Central memory CD8-positive, alpha-beta T cell (primary cell): ENCODE measurements around the gene DCTD.

Experiments
- ATAC-seq: fragments of 150-1000 bp; cut with Tn5 transposase; replicated peaks from 2 replicates; pipeline ENCODE4 v1.10.0; 2022; ENCODE audit warnings: mild to moderate bottlenecking, moderate FRiP score, moderate number of reproducible peaks; ENCODE audit not compliant: poor library complexity, severe bottlenecking; ENCODE audit errors: extremely low read depth
- DNase-seq, 2 donors: peaks; one replicate each; pipeline ENCODE4 v3.0.0; 2021; ENCODE audit warnings: low spot score in 2 of 2
- H3K27ac Mint-ChIP-seq: one replicate; pipeline ENCODE4 v1.8.0; 2022; ENCODE audit warnings: low read depth, mild to moderate bottlenecking, moderate library complexity, mixed read lengths
- H3K27me3 Mint-ChIP-seq: one replicate; pipeline ENCODE4 v1.8.0; 2022; ENCODE audit warnings: mixed read lengths
- H3K36me3 Mint-ChIP-seq: one replicate; pipeline ENCODE4 v1.8.0; 2022; ENCODE audit warnings: mild to moderate bottlenecking, moderate library complexity, mixed read lengths; ENCODE audit not compliant: insufficient read depth
- H3K4me1 Mint-ChIP-seq: one replicate; pipeline ENCODE4 v1.8.0; 2022; ENCODE audit warnings: mixed read lengths
- H3K4me3 Mint-ChIP-seq: one replicate; pipeline ENCODE4 v1.8.0; 2022; ENCODE audit warnings: mild to moderate bottlenecking, moderate library complexity, mixed read lengths
- H3K9me3 Mint-ChIP-seq: one replicate; pipeline ENCODE4 v1.8.0; 2022; ENCODE audit warnings: mixed read lengths

DCTD gene

GRCh38 chr4:182884040-182884439, 33.1 kb downstream of the DCTD start:
- Mint-ChIP-seq H3K27ac (no peak overlapping the region), H3K27me3 (no peaks in the 10 kb centered on the region), H3K36me3 (peaks cover 24% of the 10 kb centered on the region), H3K4me1 (no peaks in the 10 kb centered on the region), H3K9me3 (no peaks in the 10 kb centered on the region), H3K4me3 (no peak overlapping the region)
- no peak for DNase-seq
- no peak for ATAC-seq

GRCh38 chr4:182883351-182883750, 33.8 kb downstream of the DCTD start:
- no peak overlapping the region for H3K4me3 Mint-ChIP-seq
- H3K4me1 Mint-ChIP-seq: no peaks in the 10 kb centered on the region
- no peaks in the 10 kb centered on the region for H3K27me3 Mint-ChIP-seq
- DNase-seq: no peak
- no peak overlapping the region for H3K27ac Mint-ChIP-seq
- no peaks in the 10 kb centered on the region for H3K9me3 Mint-ChIP-seq
- no peak for ATAC-seq
- peaks cover 21% of the 10 kb centered on the region for H3K36me3 Mint-ChIP-seq

GRCh38 chr4:182881914-182882313, 35.3 kb downstream of the DCTD start:
- Mint-ChIP-seq H3K27ac (no peak overlapping the region), H3K4me1 (no peaks in the 10 kb centered on the region), H3K27me3 (no peaks in the 10 kb centered on the region), H3K4me3 (no peak overlapping the region), H3K9me3 (no peaks in the 10 kb centered on the region), H3K36me3 (peaks cover 13% of the 10 kb centered on the region)
- ATAC-seq (no peak), DNase-seq (no peak)

- H3K4me1 Mint-ChIP-seq: no peaks in the 10 kb centered on the region
- no peaks in the 10 kb centered on the region for H3K9me3 Mint-ChIP-seq
- no peak overlapping the region for H3K27ac Mint-ChIP-seq
- no peak overlapping the region for H3K4me3 Mint-ChIP-seq
- H3K36me3 Mint-ChIP-seq: peaks cover 10% of the 10 kb centered on the region
- ATAC-seq (no peak), DNase-seq (no peak)
- no peaks in the 10 kb centered on the region for H3K27me3 Mint-ChIP-seq
Observed at GRCh38 chr4:182880387-182881356, 36.5 kb downstream of the DCTD start.

- H3K27ac Mint-ChIP-seq: no peak overlapping the region
- peaks cover 10% of the 10 kb centered on the region for H3K36me3 Mint-ChIP-seq
- H3K4me1 Mint-ChIP-seq: no peaks in the 10 kb centered on the region
- no peaks in the 10 kb centered on the region for H3K9me3 Mint-ChIP-seq
- DNase-seq (no peak), ATAC-seq (no peak)
- H3K27me3 Mint-ChIP-seq: no peaks in the 10 kb centered on the region
- H3K4me3 Mint-ChIP-seq: no peak overlapping the region
Observed at GRCh38 chr4:182879913-182880312, 37.3 kb downstream of the DCTD start.

- no peak overlapping the region for H3K4me3 Mint-ChIP-seq
- H3K9me3 Mint-ChIP-seq: no peaks in the 10 kb centered on the region
- peaks cover 8% of the 10 kb centered on the region for H3K36me3 Mint-ChIP-seq
- H3K27me3 Mint-ChIP-seq: no peaks in the 10 kb centered on the region
- no peak overlapping the region for H3K27ac Mint-ChIP-seq
- DNase-seq (no peak), ATAC-seq (no peak)
- no peaks in the 10 kb centered on the region for H3K4me1 Mint-ChIP-seq
Observed at GRCh38 chr4:182878633-182879495, 38.3 kb downstream of the DCTD start.

GRCh38 chr4:182877326-182877883, 39.8 kb downstream of the DCTD start:
- no peaks in the 10 kb centered on the region for H3K9me3 Mint-ChIP-seq
- no peak for ATAC-seq
- H3K4me3 Mint-ChIP-seq: no peak overlapping the region
- H3K4me1 Mint-ChIP-seq: no peaks in the 10 kb centered on the region
- no peaks in the 10 kb centered on the region for H3K27me3 Mint-ChIP-seq
- DNase-seq: no peak
- peaks cover 2% of the 10 kb centered on the region for H3K36me3 Mint-ChIP-seq
- no peak overlapping the region for H3K27ac Mint-ChIP-seq

- DNase-seq: no peak
- no peak for ATAC-seq
- Mint-ChIP-seq H3K4me3 (no peak overlapping the region), H3K4me1 (no peaks in the 10 kb centered on the region), H3K27ac (no peak overlapping the region), H3K27me3 (no peaks in the 10 kb centered on the region), H3K36me3 (peaks cover 4% of the 10 kb centered on the region), H3K9me3 (no peaks in the 10 kb centered on the region)
Observed at GRCh38 chr4:182876427-182876826, 40.8 kb downstream of the DCTD start.

GRCh38 chr4:182875453-182876405, 41.5 kb downstream of the DCTD start:
- no peaks in the 10 kb centered on the region for H3K4me1 Mint-ChIP-seq
- H3K36me3 Mint-ChIP-seq: peaks cover 4% of the 10 kb centered on the region
- H3K27me3 Mint-ChIP-seq: no peaks in the 10 kb centered on the region
- no peak overlapping the region for H3K4me3 Mint-ChIP-seq
- H3K27ac Mint-ChIP-seq: no peak overlapping the region
- ATAC-seq: no peak
- H3K9me3 Mint-ChIP-seq: no peaks in the 10 kb centered on the region
- DNase-seq: no peak

- DNase-seq: no peak
- no peak for ATAC-seq
- Mint-ChIP-seq H3K9me3 (no peaks in the 10 kb centered on the region), H3K4me1 (no peaks in the 10 kb centered on the region), H3K4me3 (no peak overlapping the region), H3K36me3 (peaks cover 4% of the 10 kb centered on the region), H3K27ac (no peak overlapping the region), H3K27me3 (no peaks in the 10 kb centered on the region)
Observed at GRCh38 chr4:182874797-182875345, 42.3 kb downstream of the DCTD start.

- Mint-ChIP-seq H3K27ac (no peak overlapping the region), H3K9me3 (no peaks in the 10 kb centered on the region), H3K4me3 (no peak overlapping the region), H3K36me3 (peaks cover 4% of the 10 kb centered on the region), H3K27me3 (no peaks in the 10 kb centered on the region), H3K4me1 (no peaks in the 10 kb centered on the region)
- ATAC-seq (no peak), DNase-seq (no peak)
Observed at GRCh38 chr4:182874304-182874751, 42.9 kb downstream of the DCTD start.
